Measurements from ENCODE around the gene SPATS2L.

The SPATS2L gene

GRCh38 chr2:200418399-200418798 lies 111.9 kb downstream of the SPATS2L start:
- DNase-seq, result no peak

GRCh38 chr2:200419325-200419724 lies 112.8 kb downstream of the SPATS2L start:
- no peak for DNase-seq

GRCh38 chr2:200421270-200421669 lies 114.8 kb downstream of the SPATS2L start:
- no peak for DNase-seq

- DNase-seq, result no peak
These were observed 115.6 kb downstream of the SPATS2L start for GRCh38 chr2:200422071-200422470.

GRCh38 chr2:200422532-200423261 lies 116.2 kb downstream of the SPATS2L start:
- DNase-seq, result no peak

GRCh38 chr2:200423541-200423940 lies 117.0 kb downstream of the SPATS2L start:
- DNase-seq, result no peak

- no peak for DNase-seq
These were observed 118.7 kb downstream of the SPATS2L start for GRCh38 chr2:200425026-200425821.

- DNase-seq, result no peak
These were observed 120.3 kb downstream of the SPATS2L start for GRCh38 chr2:200426754-200427153.

- DNase-seq, result no peak
These were observed 122.6 kb downstream of the SPATS2L start for GRCh38 chr2:200428961-200429665.

GRCh38 chr2:200430017-200430416 lies 123.5 kb downstream of the SPATS2L start:
- DNase-seq, result no peak

GRCh38 chr2:200431996-200432705 lies 125.7 kb downstream of the SPATS2L start:
- DNase-seq, result no peak

GRCh38 chr2:200435379-200435778 lies 128.9 kb downstream of the SPATS2L start:
- no peak for DNase-seq

- no peak for DNase-seq
These were observed 131.8 kb downstream of the SPATS2L start for GRCh38 chr2:200438251-200438650.

- DNase-seq, result no peak
These were observed 132.4 kb downstream of the SPATS2L start for GRCh38 chr2:200438846-200439245.

- no peak for DNase-seq
These were observed 133.5 kb downstream of the SPATS2L start for GRCh38 chr2:200439981-200440380.

- no peak for DNase-seq
These were observed 136.0 kb downstream of the SPATS2L start for GRCh38 chr2:200442471-200442870.

GRCh38 chr2:200443376-200443775 lies 136.9 kb downstream of the SPATS2L start:
- no peak for DNase-seq

- no peak for DNase-seq
These were observed 137.4 kb downstream of the SPATS2L start for GRCh38 chr2:200443916-200444315.

- no peak for DNase-seq
These were observed 138.0 kb downstream of the SPATS2L start for GRCh38 chr2:200444530-200444929.

GRCh38 chr2:200445284-200445683 lies 138.8 kb downstream of the SPATS2L start:
- no peak for DNase-seq

- no peak for DNase-seq
These were observed 140.1 kb downstream of the SPATS2L start for GRCh38 chr2:200446612-200447011.

GRCh38 chr2:200447139-200447855 lies 140.8 kb downstream of the SPATS2L start:
- peak; percentile 33 for DNase-seq

Data from NCI-H2171 (cell line).